Mucosa of gallbladder (tissue), 1 donor: ENCODE measurements around the gene TRRAP. TPM values are rescaled to one million over a fixed set of nuclear protein-coding genes. Genes with fewer than 3 reads are reported as not detected.

ENCODE experiments used
- DNase-seq: peaks from one replicate; pipeline ENCODE4 v3.0.0-alpha.2; 2020; ENCODE audit warnings: low spot score
- total RNA-seq: library from RNA; stranded (reverse); gene quantifications from one replicate; pipeline ENCODE4 v1.2.1, GENCODE V29; 2021
- donor health status: DM: no; HTN: no; CAD: no.

Gene TRRAP
- total RNA-seq, 1 donor from 2014 or later = 41.1 TPM

DNA sequence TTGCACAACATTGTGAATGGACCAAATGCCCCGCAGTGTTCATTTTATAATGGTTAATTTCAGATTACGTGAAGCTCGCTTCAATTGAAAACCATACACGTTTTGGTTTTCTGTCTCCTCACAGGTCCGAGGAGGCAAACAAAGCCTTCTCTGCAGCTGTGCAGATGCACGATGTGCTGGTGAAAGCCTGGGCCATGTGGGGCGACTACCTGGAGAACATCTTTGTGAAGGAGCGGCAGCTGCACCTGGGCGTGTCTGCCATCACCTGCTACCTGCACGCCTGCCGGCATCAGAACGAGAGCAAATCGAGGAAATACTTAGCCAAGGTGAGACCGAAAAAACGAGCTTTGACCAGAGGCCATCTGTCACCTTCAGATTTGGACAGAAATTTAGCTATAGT lies 110.3 kb downstream of the TRRAP start:
- no peak for DNase-seq

DNA sequence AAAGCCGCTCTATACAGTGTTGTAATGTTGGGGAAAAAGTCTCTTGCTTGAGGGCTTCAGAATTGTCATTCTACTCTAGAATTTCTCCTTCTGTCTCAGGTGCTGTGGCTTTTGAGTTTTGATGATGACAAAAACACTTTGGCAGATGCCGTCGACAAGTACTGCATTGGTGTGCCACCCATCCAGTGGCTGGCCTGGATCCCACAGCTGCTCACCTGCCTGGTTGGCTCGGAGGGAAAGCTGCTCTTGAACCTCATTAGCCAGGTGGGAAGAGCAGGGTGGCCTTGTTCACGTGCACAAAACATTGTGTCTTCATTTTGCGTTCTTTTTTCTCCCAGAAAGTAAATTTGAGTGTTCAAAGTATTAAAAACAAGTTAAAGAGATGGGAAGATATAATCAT lies 112.0 kb downstream of the TRRAP start:
- DNase-seq = no peak

DNA sequence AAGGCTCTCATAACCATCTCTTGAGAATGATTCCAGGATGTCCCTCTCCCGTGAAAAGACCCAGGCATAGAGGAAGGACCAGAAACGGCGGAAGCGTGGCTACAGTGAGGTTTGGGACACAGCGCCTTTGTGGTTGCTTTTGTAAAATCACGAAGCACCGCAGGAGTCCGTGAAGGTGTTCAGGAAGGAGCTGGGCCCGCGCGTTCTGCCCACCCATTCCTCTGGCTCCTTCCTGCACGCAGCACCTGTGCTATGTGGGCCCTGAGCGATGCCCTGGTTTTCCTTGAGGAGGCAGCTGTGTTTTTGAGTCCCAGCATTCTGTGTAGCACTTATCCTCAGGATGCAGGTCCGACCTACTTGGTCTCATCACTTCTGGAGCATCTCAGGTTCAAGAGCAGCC lies 112.8 kb downstream of the TRRAP start:
- no peak for DNase-seq

DNA sequence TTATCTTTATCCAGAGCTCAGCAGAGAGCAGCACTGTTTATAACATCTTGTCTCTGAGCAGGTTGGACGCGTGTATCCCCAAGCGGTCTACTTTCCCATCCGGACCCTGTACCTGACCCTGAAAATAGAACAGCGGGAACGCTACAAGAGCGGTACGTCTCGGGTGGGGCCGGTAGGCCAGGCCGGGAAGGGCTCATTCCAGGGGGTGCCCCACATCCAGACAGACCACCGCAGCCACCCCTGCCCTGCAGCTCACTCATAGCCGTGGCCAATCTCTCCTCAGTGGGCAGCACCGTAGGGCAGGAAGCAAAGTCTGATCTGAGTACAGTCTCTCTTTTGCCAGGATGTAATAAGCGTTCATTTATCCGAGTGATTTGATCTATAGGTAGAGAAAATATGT lies 113.7 kb downstream of the TRRAP start:
- no peak for DNase-seq

DNA sequence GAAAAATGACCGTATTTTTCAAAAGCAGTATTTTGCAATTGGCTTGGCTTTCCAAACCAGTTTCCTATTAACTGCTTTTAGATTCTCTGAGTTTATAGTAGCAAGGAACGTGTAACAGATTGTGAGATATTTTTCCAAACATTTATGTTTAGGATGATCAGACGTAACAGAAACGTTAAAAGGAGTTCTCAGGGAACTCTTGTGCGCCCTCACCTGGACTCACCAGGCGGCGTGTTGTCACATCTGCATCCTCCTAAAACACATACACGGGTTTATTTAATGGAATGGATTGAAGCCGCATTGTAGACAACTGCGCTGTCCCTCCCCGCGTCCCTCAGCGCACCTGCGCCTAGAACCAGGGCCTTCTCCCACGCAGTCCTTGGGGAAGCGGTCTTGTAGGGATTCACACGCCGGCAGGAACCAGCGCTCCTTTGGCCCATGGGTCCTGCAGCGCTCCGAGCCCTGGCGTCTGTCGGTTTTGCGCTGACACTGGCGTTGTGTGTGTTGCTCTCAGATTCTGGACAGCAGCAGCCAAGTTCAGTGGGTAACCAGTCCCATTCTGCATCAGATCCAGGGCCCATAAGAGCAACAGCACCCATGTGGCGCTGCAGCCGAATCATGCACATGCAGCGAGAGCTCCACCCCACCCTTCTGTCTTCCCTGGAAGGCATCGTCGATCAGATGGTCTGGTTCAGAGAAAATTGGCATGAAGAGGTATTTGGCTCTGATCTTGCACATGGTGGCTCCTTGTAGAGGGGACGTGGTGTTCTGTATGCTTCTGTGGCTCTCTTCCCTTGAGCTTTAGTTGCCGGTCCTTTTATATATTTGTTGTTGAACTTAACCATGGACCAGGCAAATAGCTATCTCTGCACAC lies 114.9 kb downstream of the TRRAP start:
- DNase-seq = no peak

DNA sequence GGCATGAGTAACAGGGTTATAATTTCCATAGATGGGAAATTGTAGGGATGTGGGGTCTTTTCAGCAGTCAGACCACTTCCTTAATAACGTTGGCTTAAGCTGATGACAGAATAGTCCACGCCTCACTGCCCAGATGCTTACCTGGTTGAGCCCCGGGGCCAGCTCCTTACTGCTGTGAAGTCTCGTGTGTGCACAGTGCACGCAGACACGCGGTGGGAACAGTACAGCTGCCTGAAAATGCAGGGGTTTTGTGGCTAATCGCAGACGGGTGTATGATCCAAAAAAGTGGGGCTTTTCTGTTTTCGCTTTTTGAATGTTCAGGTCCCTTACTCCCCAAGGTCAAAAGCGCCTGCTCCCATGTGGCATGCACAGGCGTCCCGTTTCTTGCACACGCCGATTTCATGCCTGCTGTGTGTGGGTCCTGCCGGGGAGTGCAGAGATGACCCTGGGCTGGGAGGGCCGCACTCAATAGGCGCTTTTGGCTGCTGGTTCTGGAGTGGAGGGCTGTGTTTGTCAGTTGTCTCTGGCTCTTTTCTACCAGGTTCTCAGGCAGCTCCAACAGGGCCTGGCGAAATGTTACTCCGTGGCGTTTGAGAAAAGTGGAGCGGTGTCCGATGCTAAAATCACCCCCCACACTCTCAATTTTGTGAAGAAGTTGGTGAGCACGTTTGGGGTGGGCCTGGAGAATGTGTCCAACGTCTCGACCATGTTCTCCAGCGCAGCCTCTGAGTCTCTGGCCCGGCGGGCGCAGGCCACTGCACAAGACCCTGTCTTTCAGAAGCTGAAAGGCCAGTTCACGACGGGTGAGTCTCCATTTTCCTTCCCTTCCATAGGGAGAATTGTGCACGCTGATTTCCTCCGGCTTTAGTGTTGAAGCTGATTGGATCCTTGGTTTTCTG lies 116.0 kb downstream of the TRRAP start:
- DNase-seq = no peak

DNA sequence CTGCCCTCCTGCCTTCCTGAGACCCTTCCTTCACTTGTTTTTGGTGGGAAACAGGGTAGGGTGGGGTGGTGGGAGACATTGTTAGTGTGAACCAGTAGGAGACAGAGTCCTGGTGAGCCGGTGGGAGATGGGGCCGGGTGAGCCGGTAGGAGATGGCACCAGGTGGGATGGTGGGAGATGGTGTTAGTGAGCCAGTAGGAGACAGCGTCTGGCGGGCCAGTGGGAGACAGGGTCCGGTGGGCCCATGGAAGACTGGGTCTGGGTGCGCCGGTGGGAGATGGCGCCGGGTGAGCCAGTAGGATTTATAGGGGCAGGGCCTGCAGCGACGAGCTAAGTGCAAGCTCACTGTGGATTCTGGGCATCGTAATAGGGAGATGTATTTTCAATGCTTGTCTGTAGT lies 116.8 kb downstream of the TRRAP start:
- DNase-seq = no peak

DNA sequence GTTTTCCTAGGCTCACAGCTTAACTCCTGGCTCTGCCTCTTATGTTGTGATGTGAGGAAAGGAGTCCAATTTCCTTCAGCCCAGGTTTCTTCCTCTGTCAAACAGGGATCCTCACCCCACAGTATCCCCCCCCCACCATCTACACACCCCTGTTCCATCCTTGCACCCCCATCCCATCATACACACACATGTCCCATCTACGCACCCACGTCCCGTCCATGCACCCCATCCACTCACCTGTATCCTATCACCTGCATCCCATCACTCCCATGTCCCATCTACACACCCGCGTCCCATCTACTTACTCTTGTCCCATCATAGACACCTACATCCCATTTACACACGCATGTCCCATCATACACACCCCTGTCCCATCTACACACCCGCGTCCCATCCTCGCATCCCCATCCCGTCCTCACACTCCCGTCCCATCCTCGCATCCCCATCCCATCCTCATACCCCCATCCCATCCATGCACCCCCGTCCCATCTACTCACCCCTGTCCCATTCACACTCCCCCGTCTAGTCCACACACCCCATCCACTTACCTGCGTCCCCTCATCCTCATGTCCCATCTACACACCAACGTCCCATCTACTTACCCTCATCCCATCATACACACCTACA lies 117.3 kb downstream of the TRRAP start:
- no peak for DNase-seq

DNA sequence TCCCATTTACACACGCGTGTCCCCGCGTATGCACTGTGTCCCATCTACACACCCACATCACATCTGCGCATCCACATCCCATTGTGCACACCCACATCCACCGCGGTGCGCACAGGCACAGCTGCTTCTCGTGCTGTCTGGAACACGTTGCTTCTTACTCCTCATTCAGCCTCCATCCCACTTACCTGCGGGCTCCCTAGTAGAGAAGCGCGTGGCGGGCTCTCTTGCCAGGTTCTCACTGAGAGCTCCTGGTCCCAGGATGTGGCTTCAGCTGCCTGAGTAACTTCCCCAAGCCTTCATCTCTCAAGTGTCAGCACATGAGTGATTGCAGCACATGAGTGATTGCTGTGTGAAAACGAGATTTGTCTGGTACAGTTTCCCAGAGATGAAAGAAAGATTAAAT lies 117.8 kb downstream of the TRRAP start:
- DNase-seq = no peak

DNA sequence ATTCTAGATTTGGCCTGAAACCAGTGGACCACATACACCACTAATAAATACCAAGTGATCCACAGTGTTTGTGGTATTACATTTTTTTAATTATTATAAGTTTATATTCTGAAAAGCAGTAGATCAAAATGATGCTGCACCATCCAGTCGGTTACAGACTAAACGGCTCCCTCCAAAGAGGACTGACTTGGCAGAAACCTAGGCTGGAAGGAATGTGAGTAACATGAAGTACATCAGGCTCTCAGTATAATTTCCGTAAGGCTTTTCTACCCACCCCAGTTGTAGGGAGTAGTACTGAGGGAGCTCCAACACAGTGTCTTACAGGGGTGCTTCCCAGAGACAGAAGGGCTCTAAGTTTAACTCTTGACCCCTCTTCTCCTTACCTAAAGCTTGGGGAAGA lies 119.5 kb downstream of the TRRAP start:
- DNase-seq = no peak

DNA sequence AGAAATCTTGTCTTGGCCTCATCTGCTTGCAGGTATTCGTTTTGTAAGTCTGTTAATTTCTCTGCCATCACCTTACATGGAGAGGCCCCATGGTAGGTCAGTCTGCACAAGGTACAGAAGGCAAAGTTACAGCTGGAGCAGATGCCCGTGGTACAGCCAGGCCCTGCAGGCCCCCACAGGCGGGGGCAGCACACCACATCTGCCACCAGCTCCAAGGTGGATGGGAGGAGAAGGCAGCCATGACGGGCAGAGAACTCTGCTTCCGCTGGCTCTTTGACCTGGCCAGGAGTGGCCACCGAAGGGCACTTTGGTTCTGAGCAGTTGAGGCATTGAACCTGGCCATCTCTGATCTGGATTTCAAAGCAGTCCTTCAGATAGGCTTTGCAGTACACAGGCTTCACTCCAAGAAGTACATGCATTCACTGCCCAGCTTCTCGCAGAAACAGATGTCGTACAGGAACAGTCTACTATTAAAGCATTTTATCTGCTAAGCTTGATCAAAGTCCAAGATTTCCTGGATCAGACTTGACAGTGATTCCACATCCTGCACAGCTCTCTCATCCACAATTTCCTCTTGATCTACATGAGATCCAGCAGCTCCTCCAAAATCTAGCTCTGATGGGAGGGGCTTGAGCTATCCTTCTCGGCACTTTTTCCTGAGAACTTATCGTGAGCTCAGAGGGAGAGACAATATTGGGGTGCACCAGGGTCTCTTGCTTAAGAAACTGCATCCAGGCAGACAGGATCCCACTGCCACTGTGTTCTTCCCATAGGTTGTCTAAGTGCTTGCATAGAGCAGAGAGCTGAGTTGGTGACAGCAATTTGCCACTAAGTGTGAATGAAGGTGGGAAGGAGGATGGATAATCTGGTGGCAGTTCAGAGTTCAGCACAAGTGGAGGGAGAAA lies 120.7 kb downstream of the TRRAP start:
- no peak for DNase-seq

DNA sequence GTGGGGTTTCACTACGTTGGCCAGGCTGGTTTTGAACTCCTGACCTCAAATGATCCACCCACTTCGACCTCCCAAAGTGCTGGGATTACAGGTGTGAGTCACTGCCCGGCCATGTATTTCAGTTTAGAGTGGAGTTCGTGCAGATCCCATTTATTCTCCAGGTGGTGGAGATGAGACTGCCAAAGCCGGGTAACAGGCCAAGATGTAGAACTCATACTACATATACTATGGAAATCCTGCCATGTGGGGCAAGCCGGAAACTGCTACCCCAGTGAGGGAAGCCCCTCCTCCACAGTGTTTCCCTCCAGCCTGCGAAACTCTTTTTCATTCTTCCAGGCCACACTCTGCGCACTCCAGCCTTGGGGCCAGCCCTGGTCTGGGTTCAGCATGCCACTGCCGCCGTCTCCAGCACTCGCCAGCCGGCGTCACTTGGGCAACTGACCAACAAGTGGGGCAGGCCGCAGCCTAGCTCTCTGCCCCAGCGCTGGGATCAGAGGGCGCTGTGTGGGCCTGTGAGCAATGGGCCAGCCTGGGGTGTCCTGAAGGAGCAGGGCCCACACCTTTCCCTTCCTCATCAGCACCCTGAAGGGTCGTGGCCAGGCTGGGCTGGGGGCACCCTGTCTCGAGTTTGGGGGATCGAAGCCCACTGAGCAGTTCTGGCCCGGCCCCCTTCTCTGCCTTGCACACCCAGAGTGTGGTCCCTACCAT lies 122.0 kb downstream of the TRRAP start:
- no peak for DNase-seq

DNA sequence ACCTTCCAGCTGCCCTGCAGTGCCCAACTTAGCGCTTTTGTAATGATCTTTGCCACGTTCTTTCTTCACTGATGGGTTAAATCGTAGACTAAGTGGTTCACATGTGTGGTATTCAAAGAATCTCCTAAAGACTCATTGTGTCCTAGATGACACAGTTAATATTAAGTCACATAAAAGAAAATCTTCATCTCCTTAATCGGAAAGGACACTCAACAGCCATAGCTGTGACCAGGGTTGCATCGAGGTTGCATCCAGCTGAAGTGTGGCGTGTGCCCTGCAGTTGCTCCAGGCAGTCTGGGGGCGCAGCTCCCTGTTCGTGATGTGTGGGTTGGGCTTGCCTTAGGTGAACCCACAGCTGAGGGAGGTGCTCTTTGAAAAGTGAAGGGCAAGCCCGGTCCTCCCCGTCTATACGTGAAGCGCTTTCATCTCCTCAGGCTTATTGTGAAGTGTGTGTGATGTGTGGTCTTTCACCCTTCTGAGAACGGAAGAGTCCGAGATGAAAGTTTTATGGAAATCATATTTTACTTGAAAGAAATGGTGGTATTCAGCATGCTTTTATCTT lies 122.7 kb downstream of the TRRAP start:
- no peak for DNase-seq

DNA sequence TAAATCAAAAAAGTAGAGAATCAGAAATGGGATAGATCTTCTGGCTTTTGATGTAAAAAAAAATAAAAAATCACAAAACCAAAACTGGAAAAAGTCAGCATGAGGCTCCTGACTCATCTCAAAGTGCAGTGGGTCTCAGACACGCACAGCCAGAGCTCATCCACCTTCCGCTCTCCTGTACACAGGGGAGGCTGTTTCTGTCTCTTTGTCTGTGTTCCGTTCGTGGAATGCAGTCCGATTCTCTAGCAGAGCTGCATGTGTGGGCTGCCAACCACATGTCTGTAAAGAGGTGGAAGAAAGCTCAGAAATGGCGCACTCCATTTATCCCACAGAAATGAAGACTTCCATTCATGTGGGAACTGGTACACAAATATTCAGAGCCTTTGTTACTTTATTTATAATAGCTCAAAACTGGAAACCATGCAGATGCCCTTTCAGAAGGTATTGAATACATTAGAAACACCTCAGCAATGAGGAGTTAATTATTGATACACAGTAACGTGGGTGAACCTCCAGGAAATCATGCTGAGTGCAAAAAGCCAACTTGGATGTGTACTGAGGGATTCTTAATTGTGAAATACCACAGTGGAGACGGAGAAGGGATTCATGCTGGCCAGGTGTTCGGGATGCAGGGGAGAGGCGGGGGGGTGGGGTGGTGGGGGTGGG lies 123.3 kb downstream of the TRRAP start:
- DNase-seq = no peak

DNA sequence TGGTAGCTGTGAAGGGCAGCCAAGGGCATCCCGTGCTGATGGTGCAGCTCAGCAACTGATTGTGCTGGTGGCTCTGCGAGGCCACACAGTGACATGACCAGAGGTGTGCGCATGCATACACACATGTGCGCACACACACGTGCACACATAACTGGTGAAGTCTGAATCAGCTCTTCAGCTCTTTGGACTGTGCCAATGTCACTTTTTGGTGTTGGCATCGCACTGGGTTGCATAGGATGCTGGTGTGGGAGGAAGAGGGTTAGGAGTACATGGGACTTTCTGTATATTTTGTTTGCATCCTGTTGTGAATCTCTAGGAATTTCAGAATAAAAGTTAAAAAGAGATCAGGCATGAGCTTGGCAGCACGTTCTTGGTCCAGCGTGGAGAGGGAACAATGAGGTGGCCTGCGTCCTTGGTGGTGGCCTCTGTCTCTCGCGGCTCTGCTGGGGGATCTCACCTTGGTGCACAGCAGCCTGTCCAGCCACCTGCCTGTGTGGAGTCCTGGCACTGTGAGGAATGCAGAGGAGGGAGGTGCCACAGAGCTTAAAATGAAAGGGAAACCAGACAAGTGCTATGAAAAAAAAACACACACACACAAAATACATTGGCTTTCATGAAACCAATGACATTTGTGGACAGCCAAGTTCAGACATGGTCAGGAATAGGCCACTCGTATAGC lies 124.0 kb downstream of the TRRAP start:
- no peak for DNase-seq

DNA sequence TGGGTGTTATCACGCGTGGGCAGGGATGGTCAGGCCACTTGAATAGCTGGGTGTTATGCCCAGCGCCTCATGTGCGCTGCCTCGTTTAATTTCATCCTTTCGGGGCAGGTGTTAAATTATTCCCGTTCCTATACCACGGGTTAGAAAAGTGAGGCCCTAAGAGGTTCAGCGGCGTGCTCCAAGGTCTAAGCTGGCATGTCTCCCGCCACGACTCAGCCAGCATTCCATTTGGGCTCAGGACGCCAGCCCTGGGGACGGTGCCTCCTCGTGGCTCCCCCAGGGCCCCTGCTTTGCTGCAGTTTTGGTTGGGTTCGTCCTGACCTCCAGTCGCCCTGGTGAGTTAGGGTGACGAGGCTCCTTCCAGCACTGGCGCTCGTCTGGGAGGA lies 124.5 kb downstream of the TRRAP start:
- DNase-seq = no peak

DNA sequence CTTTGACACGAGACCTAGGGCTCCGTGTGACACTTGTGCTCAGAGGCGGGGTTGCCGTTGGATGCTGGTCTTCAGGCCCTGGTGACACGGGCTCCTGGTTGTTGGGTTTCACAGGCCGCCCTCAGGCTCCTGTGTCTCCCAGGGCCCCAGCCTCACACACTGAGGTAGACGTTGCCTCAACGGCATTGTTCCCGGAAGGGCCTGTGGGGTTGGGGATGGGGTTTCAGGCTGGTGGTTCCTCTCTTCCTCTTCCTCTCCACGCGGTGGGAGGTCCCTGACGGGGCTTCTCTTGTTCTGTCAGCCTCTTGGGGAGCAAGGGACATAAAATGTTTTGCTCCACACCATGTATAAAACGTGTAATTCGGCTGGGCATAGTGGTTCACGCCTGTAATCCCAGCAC lies 125.1 kb downstream of the TRRAP start:
- DNase-seq = no peak

DNA sequence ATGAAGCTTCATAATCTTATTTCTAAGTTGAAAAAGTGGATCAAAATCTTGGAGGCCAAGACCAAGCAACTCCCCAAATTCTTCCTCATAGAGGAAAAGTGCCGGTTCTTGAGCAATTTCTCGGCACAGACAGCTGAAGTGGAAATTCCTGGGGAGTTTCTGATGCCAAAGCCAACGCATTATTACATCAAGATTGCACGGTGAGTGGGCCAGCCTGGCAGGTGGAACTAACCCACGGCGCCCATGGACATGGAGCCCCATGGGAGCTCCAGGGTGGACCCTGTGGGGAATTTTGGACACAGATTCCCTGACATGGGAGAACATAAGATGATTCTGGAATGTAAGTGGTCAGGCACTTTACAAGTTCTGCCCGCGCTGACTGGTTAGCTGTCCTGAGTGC lies 125.9 kb downstream of the TRRAP start:
- DNase-seq = no peak

DNA sequence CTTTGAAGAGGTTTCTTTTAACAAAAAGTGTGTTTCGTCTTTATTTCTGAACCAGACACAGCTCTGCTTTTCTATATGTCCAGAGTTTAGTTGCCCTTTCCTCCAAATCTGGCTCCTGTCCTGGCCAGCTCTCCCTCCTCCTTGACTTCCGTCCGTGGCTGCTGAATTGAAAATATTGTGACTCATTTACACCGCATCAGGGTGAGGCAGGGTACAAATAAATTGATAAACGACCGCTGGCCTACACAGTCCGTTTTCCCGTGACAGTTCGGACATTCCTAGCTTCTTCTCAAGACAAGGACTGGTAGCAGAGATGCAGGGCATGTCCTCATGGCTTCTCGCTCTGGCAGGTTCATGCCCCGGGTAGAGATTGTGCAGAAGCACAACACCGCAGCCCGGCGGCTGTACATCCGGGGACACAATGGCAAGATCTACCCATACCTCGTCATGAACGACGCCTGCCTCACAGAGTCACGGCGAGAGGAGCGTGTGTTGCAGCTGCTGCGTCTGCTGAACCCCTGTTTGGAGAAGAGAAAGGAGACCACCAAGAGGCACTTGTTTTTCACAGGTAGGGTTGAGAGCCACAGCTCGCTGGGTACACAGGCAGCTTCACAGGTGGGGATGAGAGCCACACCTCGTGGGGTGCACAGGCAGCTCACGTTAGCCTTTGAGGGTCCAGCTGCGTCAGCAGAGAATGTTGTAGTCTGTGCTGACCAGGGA lies 126.6 kb downstream of the TRRAP start:
- no peak for DNase-seq
